Natural killer cell (primary cell): ENCODE results near the gene ABHD17C. TPM values are rescaled to one million over a fixed set of nuclear protein-coding genes. Genes with fewer than 3 reads are reported as not detected.

Experiments used
- ATAC-seq, 3 donors: fragments of 150-1000 bp in 2 of 3; fragments of 200-7000 bp in 1 of 3; cut with Tn5 transposase; 1 replicate in 1 of 3; 2 replicates in 2 of 3; pipeline ENCODE4 v1.10.0; 2021; ENCODE audit warnings: mild to moderate bottlenecking in 2 of 3, moderate library complexity in 2 of 3
- DNase-seq, 2 donors: peaks; one replicate each; pipeline versions ENCODE4 v3.0.0 to v3.0.0-alpha.2; 2013 to 2021; ENCODE audit warnings: mixed read lengths in 1 of 2
- H3K27ac ChIP-seq: one replicate; pipeline ENCODE4 v1.5.1; 2013; ENCODE audit warnings: mild to moderate bottlenecking, low read length
- H3K27me3 ChIP-seq: one replicate; pipeline ENCODE4 v1.6.1; 2013; ENCODE audit warnings: low read length; ENCODE audit not compliant: control insufficient read depth, insufficient read depth
- H3K36me3 ChIP-seq: one replicate; pipeline ENCODE4 v1.6.1; 2013; ENCODE audit warnings: low read length; ENCODE audit not compliant: control insufficient read depth, insufficient read depth
- H3K4me1 ChIP-seq: one replicate; pipeline ENCODE4 v1.6.1; 2013; ENCODE audit warnings: low read length; ENCODE audit not compliant: control insufficient read depth, insufficient read depth
- H3K4me3 ChIP-seq: one replicate; pipeline ENCODE4 v1.5.1; 2013; ENCODE audit warnings: low read length
- H3K9me3 ChIP-seq: one replicate; pipeline ENCODE4 v1.6.1; 2013; ENCODE audit warnings: low read length; ENCODE audit not compliant: control insufficient read depth, insufficient read depth
- H3K27ac Mint-ChIP-seq, 2 donors: one replicate each; pipeline ENCODE4 v1.8.0; 2022; ENCODE audit warnings: mild to moderate bottlenecking in 2 of 2, mixed read lengths in 2 of 2, moderate library complexity in 1 of 2
- H3K27me3 Mint-ChIP-seq, 2 donors: one replicate each; pipeline ENCODE4 v1.8.0; 2022; ENCODE audit warnings: low read depth in 2 of 2, mixed read lengths in 2 of 2
- H3K36me3 Mint-ChIP-seq: one replicate; pipeline ENCODE4 v1.8.0; 2022; ENCODE audit warnings: mixed read lengths
- H3K4me1 Mint-ChIP-seq, 2 donors: one replicate each; pipeline ENCODE4 v1.8.0; 2022; ENCODE audit warnings: mixed read lengths in 2 of 2
- H3K4me3 Mint-ChIP-seq: one replicate; pipeline ENCODE4 v1.8.0; 2022; ENCODE audit warnings: mild to moderate bottlenecking, moderate library complexity, mixed read lengths
- H3K9me3 Mint-ChIP-seq, 2 donors: one replicate each; pipeline ENCODE4 v1.8.0; 2022; ENCODE audit warnings: mixed read lengths in 2 of 2
- WGBS: methylation state at CpG from one replicate; pipeline ENCODE4 v1.1.7; 2013; ENCODE audit warnings: missing lambda C conversion rate; ENCODE audit not compliant: insufficient coverage; 5-methylcytosine and 5-hydroxymethylcytosine counted together
- intact Hi-C: fragments of 100-400 bp; cut with micrococcal nuclease; formaldehyde crosslinking; loops from one replicate; pipeline ENCODE4 v1.14.2; 2022
- total RNA-seq, 4 donors: library from RNA; stranded (reverse); fragments of 120-200 nt in 1 of 4; gene quantifications; one replicate each; pipeline versions ENCODE4 v1.2.3 to v1.2.4, GENCODE V29; 2013 to 2022
- TF ChIP-seq, protein P1 (sequence below): fragments of 200-600 bp; IDR thresholded peaks from one replicate; pipeline ENCODE4 v1.8.0; 2022; ENCODE audit warnings: antibody characterized with exemption

ABHD17C gene
- total RNA-seq, 3 donors from 2014 or later (not counting 1 experiment from before 2014, with no cell fraction given), result 2.4 to 4.4 (median 4.3) TPM

- peaks cover 0 to 9% of the 10 kb centered on the region in 2 donors for H3K4me1 Mint-ChIP-seq
- H3K27ac ChIP-seq, result no peak within 1 kb of the TSS
- no peaks in the 10 kb centered on the region for H3K9me3 Mint-ChIP-seq
- intact Hi-C loops, result loop anchor here (10.0 kb wide), 1 partner anchor 164 kb away; no protein-coding TSS in a partner anchor
- H3K36me3 Mint-ChIP-seq, result no peaks in the 10 kb centered on the region
- H3K27me3 ChIP-seq, result peaks cover 10% of the 10 kb centered on the region
- H3K27ac Mint-ChIP-seq, result no peak within 1 kb of the TSS
- no peaks in the 10 kb centered on the region for H3K9me3 ChIP-seq
- ATAC-seq (peak in 2 of 3 donors; percentile 44 to 77), DNase-seq (peak; percentile 22 to 41)
- WGBS, result 3% methylated on average over 75 of the region's 75 CpGs
- H3K4me3 ChIP-seq, result no peak within 1 kb of the TSS
- H3K36me3 ChIP-seq, result no peaks in the 10 kb centered on the region
- H3K27me3 Mint-ChIP-seq, result peaks cover 42 to 43% of the 10 kb centered on the region in 2 donors
- peak within 1 kb of the TSS; percentile 21 for H3K4me3 Mint-ChIP-seq
- H3K4me1 ChIP-seq, result peaks cover 4% of the 10 kb centered on the region
- TF ChIP-seq, protein P1, sequence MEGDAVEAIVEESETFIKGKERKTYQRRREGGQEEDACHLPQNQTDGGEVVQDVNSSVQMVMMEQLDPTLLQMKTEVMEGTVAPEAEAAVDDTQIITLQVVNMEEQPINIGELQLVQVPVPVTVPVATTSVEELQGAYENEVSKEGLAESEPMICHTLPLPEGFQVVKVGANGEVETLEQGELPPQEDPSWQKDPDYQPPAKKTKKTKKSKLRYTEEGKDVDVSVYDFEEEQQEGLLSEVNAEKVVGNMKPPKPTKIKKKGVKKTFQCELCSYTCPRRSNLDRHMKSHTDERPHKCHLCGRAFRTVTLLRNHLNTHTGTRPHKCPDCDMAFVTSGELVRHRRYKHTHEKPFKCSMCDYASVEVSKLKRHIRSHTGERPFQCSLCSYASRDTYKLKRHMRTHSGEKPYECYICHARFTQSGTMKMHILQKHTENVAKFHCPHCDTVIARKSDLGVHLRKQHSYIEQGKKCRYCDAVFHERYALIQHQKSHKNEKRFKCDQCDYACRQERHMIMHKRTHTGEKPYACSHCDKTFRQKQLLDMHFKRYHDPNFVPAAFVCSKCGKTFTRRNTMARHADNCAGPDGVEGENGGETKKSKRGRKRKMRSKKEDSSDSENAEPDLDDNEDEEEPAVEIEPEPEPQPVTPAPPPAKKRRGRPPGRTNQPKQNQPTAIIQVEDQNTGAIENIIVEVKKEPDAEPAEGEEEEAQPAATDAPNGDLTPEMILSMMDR, result no peak
Measured at GRCh38 chr15:80778964-80779657, 84.0 kb downstream of the ABHD17C start, which contains the start of gene CEMIP. CEMIP (plus strand) TSS chr15:80779370; CDS start chr15:80873880, 94,510 bp downstream.

- H3K4me1 Mint-ChIP-seq, result peaks cover 0 to 9% of the 10 kb centered on the region in 2 donors
- Histone ChIP-seq H3K27ac (no peak overlapping the region), H3K36me3 (no peaks in the 10 kb centered on the region), H3K4me1 (peaks cover 4% of the 10 kb centered on the region), H3K9me3 (no peaks in the 10 kb centered on the region), H3K27me3 (peaks cover 10% of the 10 kb centered on the region), H3K4me3 (no peak overlapping the region)
- H3K36me3 Mint-ChIP-seq, result no peaks in the 10 kb centered on the region
- peak overlapping the region; percentile 21 for H3K4me3 Mint-ChIP-seq
- ATAC-seq, result no peak
- TF ChIP-seq, protein P1, result no peak
- 6% methylated on average over 45 of the region's 45 CpGs for WGBS
- no peak for DNase-seq
- peaks cover 42 to 43% of the 10 kb centered on the region in 2 donors for H3K27me3 Mint-ChIP-seq
- no peaks in the 10 kb centered on the region for H3K9me3 Mint-ChIP-seq
- intact Hi-C loops, result loop anchor here (10.0 kb wide), 1 partner anchor 165 kb away; no protein-coding TSS in a partner anchor
- H3K27ac Mint-ChIP-seq, result no peak overlapping the region
Measured at GRCh38 chr15:80779658-80780415, 84.7 kb downstream of the ABHD17C start.

DNA sequence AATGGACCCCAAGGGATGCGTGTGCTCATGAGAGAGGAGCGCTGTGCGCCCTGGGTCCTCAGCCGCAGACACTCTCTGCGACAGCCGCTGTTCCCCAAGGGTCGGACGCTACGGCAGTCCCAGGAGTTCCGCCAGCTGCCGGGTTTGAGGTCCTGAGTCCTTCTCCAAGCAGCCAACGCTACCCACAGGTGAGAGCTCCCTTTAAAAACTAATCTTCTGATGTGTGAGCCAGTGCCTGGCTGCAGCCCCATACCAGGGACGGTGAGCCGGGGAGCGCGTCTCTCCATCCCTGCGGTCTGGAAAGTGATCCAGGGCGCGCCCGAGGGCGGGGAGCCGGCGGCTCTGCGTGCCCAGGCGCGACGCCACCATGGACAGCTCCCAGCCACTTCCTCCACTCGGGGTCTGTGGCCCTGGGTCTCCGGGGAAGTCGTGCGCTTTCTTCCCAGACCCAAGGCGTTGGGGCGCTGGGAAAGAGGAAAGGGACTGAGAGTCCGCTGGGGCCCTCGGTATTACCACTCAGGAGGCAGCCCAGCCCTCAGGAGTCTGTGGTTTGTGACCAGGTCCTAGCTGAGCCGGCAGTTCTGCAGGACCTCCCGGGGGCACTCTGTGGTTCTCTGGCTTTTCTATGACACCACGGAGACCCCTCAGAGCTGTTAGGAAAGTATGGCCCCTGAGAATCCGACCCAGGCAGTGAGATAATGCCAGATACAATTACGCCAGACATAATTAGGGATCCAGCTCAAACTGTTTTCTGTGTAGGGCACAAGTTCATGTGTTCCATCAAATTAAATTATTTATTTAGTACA lies 85.5 kb downstream of the ABHD17C start:
- Histone ChIP-seq H3K4me3 (no peak overlapping the region), H3K9me3 (no peaks in the 10 kb centered on the region), H3K36me3 (no peaks in the 10 kb centered on the region), H3K4me1 (peaks cover 4% of the 10 kb centered on the region), H3K27me3 (peaks cover 10% of the 10 kb centered on the region), H3K27ac (no peak overlapping the region)
- Mint-ChIP-seq H3K36me3 (no peaks in the 10 kb centered on the region), H3K4me3 (peak overlapping the region; percentile 25), H3K9me3 (no peaks in the 10 kb centered on the region), H3K4me1 (peaks cover 0 to 9% of the 10 kb centered on the region in 2 donors), H3K27me3 (peaks cover 41 to 43% of the 10 kb centered on the region in 2 donors), H3K27ac (no peak overlapping the region)
- WGBS, result 5% methylated on average over 40 of the region's 40 CpGs
- TF ChIP-seq, protein P1, result no peak
- intact Hi-C loops, result no loop called here
- no peak for DNase-seq
- no peak for ATAC-seq
